K562 (cell line): ENCODE measurements around the gene NAT9. TPM values are rescaled to one million over a fixed set of nuclear protein-coding genes. Genes with fewer than 3 reads are reported as not detected.

Experiments used
- ATAC-seq: fragments of 200-7000 bp; cut with Tn5 transposase; 3 replicates; pipeline ENCODE4 v1.9.1; 2020; ENCODE audit warnings: moderate library complexity
- BruUV-seq: library from RNA; stranded (reverse); fragments of 400-500 nt; replicated peaks from 2 replicates; lab custom pipeline; 2021; lab: Mats Ljungman, UMichigan
- CTCF ChIA-PET: fragments of 300-600 bp; formaldehyde crosslinking; extraction: SDS; loops from one replicate; lab custom pipeline; 2021; ENCODE audit warnings: low intra/inter-chr PET ratio; lab: Yijun Ruan, JAX
- POLR2A ChIA-PET: fragments of 300-600, 350-650 bp; sonication (Branson Sonifier 250); formaldehyde crosslinking; extraction: SDS; loops from one replicate; lab custom pipeline; 2021; ENCODE audit warnings: antibody characterized with exemption, inconsistent platforms; lab: Yijun Ruan, JAX
- DNase-seq, 4 experiments: peaks; one replicate each; pipeline versions ENCODE4 v3.0.0 to v3.0.0-alpha.2; 2011 to 2018; ENCODE audit warnings: low spot score in 3 of 4, mixed read lengths in 3 of 4; ENCODE audit errors: extremely low read depth in 1 of 4
- FAIRE-seq: peaks from 2 replicates; lab custom pipeline; 2011; peaks lifted over from hg19 to GRCh38; lab: Jason Lieb, UNC
- H2AFZ ChIP-seq: 2 replicates; pipeline ENCODE4 v1.6.0; 2011; ENCODE audit warnings: low read depth, low read length, control low read depth, inconsistent platforms
- H3K27ac ChIP-seq: fragments of 200-600 bp; 3 replicates; pipeline ENCODE4 v1.8.0; 2011; ENCODE audit warnings: low read depth, mild to moderate bottlenecking, control low read depth, inconsistent platforms, low read length, moderate library complexity, mixed read lengths; ENCODE audit errors: extremely low read depth
- H3K27me3 ChIP-seq, 2 experiments: fragments of 300-600 bp in 1 of 2; 2 replicates in 1 of 2; 3 replicates in 1 of 2; pipeline versions ENCODE4 v1.6.0 to v1.8.0; 2011; ENCODE audit warnings: inconsistent platforms in 2 of 2, low read length in 2 of 2, mild to moderate bottlenecking in 1 of 2, mixed read lengths in 1 of 2, moderate library complexity in 1 of 2; ENCODE audit not compliant: control insufficient read depth in 2 of 2, insufficient read depth in 2 of 2
- H3K36me3 ChIP-seq: fragments of 300-600 bp; 3 replicates; pipeline ENCODE4 v1.8.0; 2011; ENCODE audit warnings: mild to moderate bottlenecking, low read length, inconsistent platforms; ENCODE audit not compliant: control insufficient read depth, insufficient read depth
- H3K4me1 ChIP-seq, 2 experiments: fragments of 200-600 bp in 1 of 2; replicated peaks in 1 of 2; 2 replicates in 1 of 2; 3 replicates in 1 of 2; pipeline versions ENCODE4 v1.5.1 to v1.8.0; 2011; ENCODE audit warnings: inconsistent platforms in 2 of 2, low read length in 2 of 2, mild to moderate bottlenecking in 1 of 2, mixed read lengths in 1 of 2, moderate library complexity in 1 of 2; ENCODE audit not compliant: control insufficient read depth in 2 of 2, insufficient read depth in 2 of 2
- H3K4me2 ChIP-seq: 2 replicates; pipeline ENCODE4 v1.6.1; 2011; ENCODE audit warnings: low read length, control low read depth, inconsistent platforms, mixed read lengths; ENCODE audit not compliant: insufficient read depth
- H3K4me3 ChIP-seq: fragments of 200-600 bp; sonication (generic), shearing (Covaris generic); 2 replicates; pipeline ENCODE4 v1.5.1; 2016; ENCODE audit warnings: control low read depth, inconsistent platforms
- H3K79me2 ChIP-seq: fragments of 200-600 bp; 3 replicates; pipeline ENCODE4 v1.8.0; 2011; ENCODE audit warnings: low read length, inconsistent platforms; ENCODE audit not compliant: control insufficient read depth, insufficient read depth
- H3K9ac ChIP-seq, 2 experiments: 2 replicates each; pipeline versions ENCODE4 v1.6.0 to v1.6.1; 2011; ENCODE audit warnings: low read depth in 2 of 2, low read length in 2 of 2, control low read depth in 1 of 2, inconsistent platforms in 1 of 2, mild to moderate bottlenecking in 1 of 2, mixed read lengths in 1 of 2; ENCODE audit not compliant: insufficient read depth in 1 of 2
- H3K9me1 ChIP-seq: one replicate; pipeline ENCODE4 v1.6.0; 2011; ENCODE audit warnings: inconsistent platforms, mild to moderate bottlenecking, low read length, moderate library complexity; ENCODE audit not compliant: control insufficient read depth, insufficient read depth
- H3K9me3 ChIP-seq: replicated peaks from 2 replicates; pipeline ENCODE4 v1.5.1; 2011; ENCODE audit warnings: low read depth, low read length, inconsistent platforms; ENCODE audit not compliant: control insufficient read depth, insufficient read depth
- H4K20me1 ChIP-seq: replicated peaks from 2 replicates; pipeline ENCODE4 v1.6.1; 2011; ENCODE audit warnings: low read length, inconsistent platforms, mixed read lengths; ENCODE audit not compliant: control insufficient read depth, insufficient read depth
- ETV5 ChIP-seq: sonication (generic); formaldehyde crosslinking; IDR thresholded peaks from 2 replicates; pipeline ENCODE4 v1.4.0; 2020; ENCODE audit warnings: low read depth, mild to moderate bottlenecking, missing genetic modification reagents
- FOXJ2 ChIP-seq: fragments of 200-800 bp; sonication (Bioruptor generic); IDR thresholded peaks from 2 replicates; pipeline ENCODE4 v1.6.1; 2016; ENCODE audit warnings: missing genetic modification characterization, missing compliant biosample characterization
- KAT8 ChIP-seq: fragments of 450-650 bp; IDR thresholded peaks from 2 replicates; pipeline ENCODE4 v1.6.1; 2016; ENCODE audit warnings: low read depth, mild to moderate bottlenecking
- LARP7 ChIP-seq: fragments of 450-650 bp; IDR thresholded peaks from 2 replicates; pipeline ENCODE4 v1.6.1; 2016
- NFE2L1 ChIP-seq: fragments of 450-650 bp; IDR thresholded peaks from 2 replicates; pipeline ENCODE4 v1.6.1; 2016; ENCODE audit warnings: missing genetic modification characterization, low read depth, mild to moderate bottlenecking, missing compliant biosample characterization, moderate library complexity, borderline replicate concordance
- NR4A1 ChIP-seq, 2 experiments: fragments of 250-450 bp in 1 of 2; fragments of 450-650 bp in 1 of 2; sonication (Bioruptor Pico) in 1 of 2; IDR thresholded peaks; 2 replicates each; pipeline versions ENCODE4 v1.4.0 to v1.6.1; 2016 to 2020; ENCODE audit warnings: mild to moderate bottlenecking in 2 of 2, missing compliant biosample characterization in 1 of 2, missing genetic modification characterization in 1 of 2, moderate library complexity in 1 of 2
- SMARCA4 ChIP-seq: fragments of 450-650 bp; IDR thresholded peaks from 2 replicates; pipeline ENCODE4 v1.6.1; 2016
- ZNF311 ChIP-seq: fragments of 250-450 bp; sonication (Bioruptor Pico); IDR thresholded peaks from 2 replicates; pipeline ENCODE4 v1.4.0; 2020; ENCODE audit warnings: mild to moderate bottlenecking, moderate library complexity
- ZNF57 ChIP-seq: fragments of 450-650 bp; formaldehyde crosslinking; IDR thresholded peaks from 2 replicates; pipeline ENCODE4 v1.4.0; 2020; ENCODE audit warnings: mild to moderate bottlenecking, moderate library complexity
- ZNF586 ChIP-seq: fragments of 450-650 bp; formaldehyde crosslinking; conservative IDR thresholded peaks from 2 replicates; pipeline ENCODE4 v1.4.0; 2020; ENCODE audit warnings: mild to moderate bottlenecking, moderate library complexity
- ZSCAN29 ChIP-seq: fragments of 450-650 bp; IDR thresholded peaks from 2 replicates; pipeline ENCODE4 v1.6.1; 2017
- WGBS: fragments of 100-300 bp; shearing (Covaris generic); methylation state at CpG from one replicate; pipeline ENCODE4 v1.1.6; 2016; ENCODE audit warnings: low coverage, mixed read lengths; ENCODE audit not compliant: insufficient coverage; ENCODE audit errors: missing lambda C conversion rate; 5-methylcytosine and 5-hydroxymethylcytosine counted together
- in situ Hi-C: fragments of 300-500 bp; cut with MboI; formaldehyde crosslinking; loops from 4 replicates; pipeline ENCODE4 v1.15.0; 2018; ENCODE audit warnings: inconsistent platforms, mixed read lengths
- intact Hi-C: fragments of 100-400 bp; cut with micrococcal nuclease; formaldehyde crosslinking; loops from 2 replicates; pipeline ENCODE4 v1.14.2; 2022
- polyA plus RNA-seq, 8 experiments: library from polyadenylated mRNA; depleted of rRNA in 4 of 8; stranded (reverse) in 5 of 8; unstranded in 3 of 8; fragments of >200 nt; fragmentation: Nextera tagmentation in 2 of 8; fragmentation: Illumina TruSeq in 1 of 8; extraction: Ambion mirVana in 2 of 8; extraction: Trizol in 1 of 8; gene quantifications; 2 replicates each; pipeline versions ENCODE4 v1.2.1 to v1.2.3, GENCODE V29; 2011 to 2014; ENCODE audit warnings: inconsistent platforms in 1 of 8, missing spikeins in 1 of 8
- total RNA-seq, 7 experiments: library from RNA; depleted of rRNA in 6 of 7; stranded (reverse); fragments of >200 nt in 6 of 7; fragmentation: Illumina TruSeq in 2 of 7; extraction: Trizol in 2 of 7; gene quantifications; 2 replicates each; pipeline versions ENCODE4 v1.2.1 to v1.2.3, GENCODE V29; 2011 to 2021; ENCODE audit warnings: low replicate concordance in 1 of 7
- TF ChIP-seq, protein P1 (sequence below), 2 experiments: IDR thresholded peaks; 2 replicates each; pipeline ENCODE4 v1.6.1; 2012; ENCODE audit warnings: improper control_type of control experiment in 2 of 2, low read depth in 2 of 2, low read length in 2 of 2, borderline replicate concordance in 1 of 2
- TF ChIP-seq, protein P2 (sequence below): fragments of 250-450 bp; sonication (Bioruptor Pico); IDR thresholded peaks from 2 replicates; pipeline ENCODE4 v1.9.0; 2021; ENCODE audit warnings: mild to moderate bottlenecking, inconsistent platforms

The NAT9 gene
- total and polyA plus RNA-seq, 9 of the 15 experiments (the other 6 are each of a cell fraction or from before 2014, with no cell fraction given), result 4.2 to 63.6 (median 40.8) TPM

DNA sequence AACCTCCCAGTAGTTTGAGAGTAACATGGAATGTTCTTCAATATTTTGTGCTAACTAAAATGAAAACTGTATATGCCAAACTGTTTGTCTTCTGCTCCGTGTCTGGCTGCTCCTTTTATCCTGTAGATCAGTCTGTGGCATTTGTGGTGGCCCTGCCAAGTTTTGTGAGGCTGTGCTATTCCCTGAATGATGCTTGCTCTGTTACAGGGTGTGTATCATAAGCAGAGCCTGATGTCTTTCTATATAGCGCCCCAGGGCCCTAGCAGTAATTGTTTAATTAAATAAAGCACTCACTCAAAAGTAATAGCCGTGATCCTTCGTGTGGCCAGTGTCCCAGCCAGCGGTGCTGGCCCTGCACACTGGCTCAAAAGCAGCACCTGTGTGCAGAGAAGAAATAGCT, 27.8 kb upstream of the NAT9 start (continued):
- TF ChIP-seq FOXJ2 (tag), result no peak
- TF ChIP-seq KAT8, result no peak
- TF ChIP-seq NR4A1 (CRISPR knock-in tag; IDR thresholded peaks at IDR 0.05), result no peak
- no peak for TF ChIP-seq NR4A1 (tag; IDR thresholded peaks at IDR 0.05)

DNA sequence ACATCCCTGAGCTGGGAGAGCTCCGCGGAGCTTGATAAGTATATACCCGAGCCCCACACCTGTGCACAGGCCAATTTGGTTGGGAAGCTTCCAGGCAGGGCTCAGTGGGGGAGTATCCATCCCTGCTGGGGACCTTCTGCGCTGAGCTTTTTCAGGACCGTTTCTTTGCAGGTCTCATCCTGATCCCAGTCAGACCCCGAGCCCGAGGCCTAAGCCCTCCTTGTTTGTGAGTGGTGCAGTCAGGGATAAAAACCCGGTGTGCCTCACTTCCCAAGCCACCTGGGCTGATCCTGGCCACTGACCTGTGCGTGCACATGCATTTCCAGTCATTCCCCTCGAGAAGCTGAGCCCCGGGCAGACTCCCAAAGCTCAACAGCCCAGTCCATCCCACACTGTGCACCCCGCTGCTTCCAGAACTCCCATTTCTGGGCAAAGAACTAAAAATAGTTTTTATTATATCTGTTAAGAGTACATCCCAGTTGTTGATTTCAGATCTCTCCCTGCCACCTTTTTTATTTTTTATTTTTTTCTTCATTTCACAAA, 27.3 kb upstream of the NAT9 start:
- POLR2A ChIA-PET, result interaction anchor here (0.5 kb wide), 1 partner anchor 975 kb away, joined by 3 read pairs; no protein-coding TSS in a partner anchor
- no peak overlapping the region for H3K4me2 ChIP-seq
- DNase-seq (no peak), FAIRE-seq (no peak), ATAC-seq (no peak)
- BruUV-seq, result no TSS peak
- CTCF ChIA-PET, result no interaction called here
- peaks cover 6% of the 10 kb centered on the region for H4K20me1 ChIP-seq
- no peak overlapping the region for H3K27ac ChIP-seq
- H3K4me3 ChIP-seq, result no peak overlapping the region
- peaks cover 3% of the 10 kb centered on the region; the same call in 2 of the 3 replicates for H3K36me3 ChIP-seq
- H3K9me1 ChIP-seq, result no peaks in the 10 kb centered on the region
- no peaks in the 10 kb centered on the region for H3K9me3 ChIP-seq
- in situ Hi-C loops, result no loop called here
- H3K9ac ChIP-seq, result no peak overlapping the region
- WGBS, result 81% methylated on average over 12 of the region's 12 CpGs
- H3K79me2 ChIP-seq, result no peaks in the 10 kb centered on the region
- intact Hi-C loops, result no loop called here
- no peak for TF ChIP-seq ZSCAN29
- no peak for TF ChIP-seq ETV5
- no peak for TF ChIP-seq SMARCA4
- TF ChIP-seq NFE2L1 (tag), result no peak
- TF ChIP-seq LARP7, result no peak
- TF ChIP-seq, protein P1, sequence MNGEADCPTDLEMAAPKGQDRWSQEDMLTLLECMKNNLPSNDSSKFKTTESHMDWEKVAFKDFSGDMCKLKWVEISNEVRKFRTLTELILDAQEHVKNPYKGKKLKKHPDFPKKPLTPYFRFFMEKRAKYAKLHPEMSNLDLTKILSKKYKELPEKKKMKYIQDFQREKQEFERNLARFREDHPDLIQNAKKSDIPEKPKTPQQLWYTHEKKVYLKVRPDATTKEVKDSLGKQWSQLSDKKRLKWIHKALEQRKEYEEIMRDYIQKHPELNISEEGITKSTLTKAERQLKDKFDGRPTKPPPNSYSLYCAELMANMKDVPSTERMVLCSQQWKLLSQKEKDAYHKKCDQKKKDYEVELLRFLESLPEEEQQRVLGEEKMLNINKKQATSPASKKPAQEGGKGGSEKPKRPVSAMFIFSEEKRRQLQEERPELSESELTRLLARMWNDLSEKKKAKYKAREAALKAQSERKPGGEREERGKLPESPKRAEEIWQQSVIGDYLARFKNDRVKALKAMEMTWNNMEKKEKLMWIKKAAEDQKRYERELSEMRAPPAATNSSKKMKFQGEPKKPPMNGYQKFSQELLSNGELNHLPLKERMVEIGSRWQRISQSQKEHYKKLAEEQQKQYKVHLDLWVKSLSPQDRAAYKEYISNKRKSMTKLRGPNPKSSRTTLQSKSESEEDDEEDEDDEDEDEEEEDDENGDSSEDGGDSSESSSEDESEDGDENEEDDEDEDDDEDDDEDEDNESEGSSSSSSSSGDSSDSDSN (IDR thresholded peaks at IDR 0.05; ENCODE audit: borderline replicate concordance in 1 of 2, low read depth in 2 of 2, low read length in 2 of 2), result no peak
- no peak for TF ChIP-seq ZNF586
- TF ChIP-seq ZNF311 (CRISPR knock-in tag), result no peak
- no peak for TF ChIP-seq ZNF57 (CRISPR knock-in tag)
- TF ChIP-seq, protein P2, sequence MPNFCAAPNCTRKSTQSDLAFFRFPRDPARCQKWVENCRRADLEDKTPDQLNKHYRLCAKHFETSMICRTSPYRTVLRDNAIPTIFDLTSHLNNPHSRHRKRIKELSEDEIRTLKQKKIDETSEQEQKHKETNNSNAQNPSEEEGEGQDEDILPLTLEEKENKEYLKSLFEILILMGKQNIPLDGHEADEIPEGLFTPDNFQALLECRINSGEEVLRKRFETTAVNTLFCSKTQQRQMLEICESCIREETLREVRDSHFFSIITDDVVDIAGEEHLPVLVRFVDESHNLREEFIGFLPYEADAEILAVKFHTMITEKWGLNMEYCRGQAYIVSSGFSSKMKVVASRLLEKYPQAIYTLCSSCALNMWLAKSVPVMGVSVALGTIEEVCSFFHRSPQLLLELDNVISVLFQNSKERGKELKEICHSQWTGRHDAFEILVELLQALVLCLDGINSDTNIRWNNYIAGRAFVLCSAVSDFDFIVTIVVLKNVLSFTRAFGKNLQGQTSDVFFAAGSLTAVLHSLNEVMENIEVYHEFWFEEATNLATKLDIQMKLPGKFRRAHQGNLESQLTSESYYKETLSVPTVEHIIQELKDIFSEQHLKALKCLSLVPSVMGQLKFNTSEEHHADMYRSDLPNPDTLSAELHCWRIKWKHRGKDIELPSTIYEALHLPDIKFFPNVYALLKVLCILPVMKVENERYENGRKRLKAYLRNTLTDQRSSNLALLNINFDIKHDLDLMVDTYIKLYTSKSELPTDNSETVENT, result no peak
- H3K4me1 ChIP-seq, result no peaks in the 10 kb centered on the region
- no peak overlapping the region for H2AFZ ChIP-seq
- H3K27me3 ChIP-seq, result no peaks in the 10 kb centered on the region
